ENCODE data around the gene TCF15. TPM values are rescaled to one million over a fixed set of nuclear protein-coding genes. Genes with fewer than 3 reads are reported as not detected.

Gene TCF15
- polyA plus RNA-seq, 2 of the 4 experiments (the other 2 are of a cell fraction): not detected

DNA sequence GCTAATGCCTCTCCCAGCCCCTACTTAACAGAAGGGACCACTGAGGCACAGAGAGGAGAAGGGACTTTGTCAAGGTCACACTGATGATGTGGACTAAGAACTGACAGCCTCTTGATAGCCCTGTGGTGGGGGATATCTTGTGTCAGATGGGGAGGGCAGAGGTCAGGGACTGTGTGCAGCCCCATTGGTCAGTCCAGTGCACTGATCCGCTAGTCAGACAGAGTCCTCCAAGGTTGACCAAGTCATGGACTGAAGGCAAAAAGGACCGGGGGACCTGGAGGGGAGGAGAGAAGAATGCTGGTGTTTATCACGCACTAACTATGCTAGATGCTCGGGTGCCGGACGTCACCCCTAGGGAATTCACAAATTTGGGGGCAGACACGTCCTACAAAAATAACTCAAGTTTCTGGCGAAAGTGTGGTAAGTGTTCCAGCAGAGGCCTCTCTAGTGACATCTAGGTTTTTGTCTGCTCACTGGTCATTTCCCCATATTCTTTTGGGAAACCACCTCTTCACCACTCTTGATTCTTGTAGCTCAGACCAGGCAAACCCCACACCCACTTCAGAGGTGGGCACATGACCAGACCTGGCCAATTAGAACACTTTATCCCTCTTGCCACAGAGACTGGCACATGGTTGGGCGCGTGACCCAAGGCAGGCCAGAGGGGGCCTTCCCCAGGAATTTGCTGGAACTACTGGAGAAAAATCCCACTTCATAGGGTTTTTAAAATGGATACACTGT is 21.0 kb downstream of the TCF15 start:
- 83% methylated on average over 10 of the region's 10 CpGs for WGBS (ENCODE audit: missing lambda C conversion rate)
- Histone ChIP-seq H3K4me2 (no peak overlapping the region), H3K4me3 (no peak overlapping the region), H3K9me3 (no peaks in the 10 kb centered on the region), H3K27ac (no peak overlapping the region), H3K4me1 (no peaks in the 10 kb centered on the region)
- peak in 1 of 2 experiments; percentile 41 for DNase-seq (ENCODE audit: low read depth in 1 of 2, low spot score in 1 of 2)
- ATAC-seq: peak; percentile 60 to 78; a peak in 4 of 6 replicates
- CTCF ChIA-PET: interaction anchor here (1.0 to 2.1 kb wide), 4 partner anchors 8 to 57 kb away, joined by 3 to 6 read pairs (median 4); no protein-coding TSS in a partner anchor
- POLR2A ChIA-PET: no interaction called here
- no peak for TF ChIP-seq ZC3H11A (IDR thresholded peaks at IDR 0.05)
- peak; percentile 80 for TF ChIP-seq USF2 (IDR thresholded peaks at IDR 0.05)
- TF ChIP-seq MAX (IDR thresholded peaks at IDR 0.05): no peak
- FAIRE-seq: no peak

GRCh38 chr20:588476-588875 is 21.6 kb downstream of the TCF15 start:
- peak; percentile 56 for FAIRE-seq

More at GRCh38 chr20:588476-588875, 21.6 kb downstream of the TCF15 start:
- ChIA-PET CTCF (interaction anchor here (0.6 to 1.2 kb wide), 5 partner anchors 8 to 1048 kb away, joined by 3 to 4 read pairs (median 3); no protein-coding TSS in a partner anchor), POLR2A (interaction anchor here (0.7 kb wide), 1 partner anchor 921 kb away, joined by 10 read pairs; no protein-coding TSS in a partner anchor)
- TF ChIP-seq PBX3 (IDR thresholded peaks at IDR 0.05): no peak
- TF ChIP-seq TP53 (CRISPR knock-in tag; IDR thresholded peaks at IDR 0.05): no peak
- TF ChIP-seq ESRRA (IDR thresholded peaks at IDR 0.05; ENCODE audit: borderline replicate concordance, low read length): no peak
- no peak for TF ChIP-seq MAX (IDR thresholded peaks at IDR 0.05)
- no peak for TF ChIP-seq NR3C1 (IDR thresholded peaks at IDR 0.05)
- TF ChIP-seq E2F6 (IDR thresholded peaks at IDR 0.05; ENCODE audit: borderline replicate concordance, low read depth): no peak
- TF ChIP-seq ZC3H11A (IDR thresholded peaks at IDR 0.05): no peak
- no peak for TF ChIP-seq CBX8 (IDR thresholded peaks at IDR 0.05)
- no peak for TF ChIP-seq CTCF (IDR thresholded peaks at IDR 0.05)
- TF ChIP-seq PHF8 (IDR thresholded peaks at IDR 0.05; ENCODE audit: borderline replicate concordance, low read depth): no peak
- TF ChIP-seq SREBF2 (IDR thresholded peaks at IDR 0.05): no peak
- no peak for TF ChIP-seq RNF2 (IDR thresholded peaks at IDR 0.05; ENCODE audit: borderline replicate concordance, low read depth)
- H3K27ac ChIP-seq: no peak overlapping the region
- H3K4me2 ChIP-seq: no peak overlapping the region
- DNase-seq (ENCODE audit: low read depth in 1 of 2, low spot score in 1 of 2) (no peak), ATAC-seq (no peak)
- no peak overlapping the region for H3K4me3 ChIP-seq
- 36% methylated on average over 3 of the region's 3 CpGs for WGBS (ENCODE audit: missing lambda C conversion rate)
- no peaks in the 10 kb centered on the region for H3K9me3 ChIP-seq
- no peaks in the 10 kb centered on the region for H3K4me1 ChIP-seq
